PC-9 (cell line): ENCODE results near the gene BCL11B.

Experiments
- EZH2 ChIP-seq: fragments of 200-600 bp; sonication (generic); IDR thresholded peaks from 2 replicates; pipeline ENCODE4 v1.8.0; 2017; ENCODE audit warnings: antibody characterized with exemption, low read depth
- TF ChIP-seq, protein P1 (sequence below): fragments of 200-600 bp; sonication (generic); conservative IDR thresholded peaks from 2 replicates; pipeline ENCODE4 v1.6.1; 2017; ENCODE audit warnings: mixed run types, antibody characterized with exemption, mild to moderate bottlenecking, moderate library complexity

DNA sequence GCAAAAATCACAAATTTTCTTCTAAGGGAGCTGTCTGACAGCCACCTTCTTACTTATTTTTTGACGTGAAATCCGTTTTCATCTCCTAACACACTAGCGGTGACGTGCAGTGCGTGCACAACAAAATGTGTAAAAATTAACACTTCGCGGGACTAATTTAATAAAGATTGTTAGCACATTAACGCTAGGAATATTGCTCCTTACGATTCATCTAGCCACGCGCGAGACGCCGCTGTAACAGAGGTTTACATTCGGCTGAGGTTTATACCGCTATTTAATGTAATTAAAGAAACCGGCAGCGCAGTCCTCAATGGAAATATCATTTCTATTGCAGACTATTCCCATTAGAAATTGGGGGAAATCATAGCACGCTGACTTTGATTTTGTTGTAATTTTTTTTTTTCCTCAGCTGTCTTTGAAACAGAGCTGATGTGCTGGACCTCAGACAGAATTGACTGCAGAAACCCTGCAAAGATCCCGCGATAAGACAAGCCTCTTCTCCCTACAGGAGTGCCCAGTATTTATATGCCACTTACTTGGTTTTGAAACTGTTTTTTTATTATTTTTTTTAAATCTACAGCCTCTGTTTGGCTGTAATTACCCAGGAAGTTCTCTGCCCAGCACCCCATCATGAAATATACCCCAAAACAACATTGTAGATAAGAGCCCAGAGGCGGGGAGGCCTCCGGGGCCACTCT lies 31.2 kb downstream of the BCL11B start:
- TF ChIP-seq, protein P1, sequence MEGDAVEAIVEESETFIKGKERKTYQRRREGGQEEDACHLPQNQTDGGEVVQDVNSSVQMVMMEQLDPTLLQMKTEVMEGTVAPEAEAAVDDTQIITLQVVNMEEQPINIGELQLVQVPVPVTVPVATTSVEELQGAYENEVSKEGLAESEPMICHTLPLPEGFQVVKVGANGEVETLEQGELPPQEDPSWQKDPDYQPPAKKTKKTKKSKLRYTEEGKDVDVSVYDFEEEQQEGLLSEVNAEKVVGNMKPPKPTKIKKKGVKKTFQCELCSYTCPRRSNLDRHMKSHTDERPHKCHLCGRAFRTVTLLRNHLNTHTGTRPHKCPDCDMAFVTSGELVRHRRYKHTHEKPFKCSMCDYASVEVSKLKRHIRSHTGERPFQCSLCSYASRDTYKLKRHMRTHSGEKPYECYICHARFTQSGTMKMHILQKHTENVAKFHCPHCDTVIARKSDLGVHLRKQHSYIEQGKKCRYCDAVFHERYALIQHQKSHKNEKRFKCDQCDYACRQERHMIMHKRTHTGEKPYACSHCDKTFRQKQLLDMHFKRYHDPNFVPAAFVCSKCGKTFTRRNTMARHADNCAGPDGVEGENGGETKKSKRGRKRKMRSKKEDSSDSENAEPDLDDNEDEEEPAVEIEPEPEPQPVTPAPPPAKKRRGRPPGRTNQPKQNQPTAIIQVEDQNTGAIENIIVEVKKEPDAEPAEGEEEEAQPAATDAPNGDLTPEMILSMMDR = no peak
- no peak for TF ChIP-seq EZH2
